ENCODE data around the gene PFAS.

PFAS gene

DNA sequence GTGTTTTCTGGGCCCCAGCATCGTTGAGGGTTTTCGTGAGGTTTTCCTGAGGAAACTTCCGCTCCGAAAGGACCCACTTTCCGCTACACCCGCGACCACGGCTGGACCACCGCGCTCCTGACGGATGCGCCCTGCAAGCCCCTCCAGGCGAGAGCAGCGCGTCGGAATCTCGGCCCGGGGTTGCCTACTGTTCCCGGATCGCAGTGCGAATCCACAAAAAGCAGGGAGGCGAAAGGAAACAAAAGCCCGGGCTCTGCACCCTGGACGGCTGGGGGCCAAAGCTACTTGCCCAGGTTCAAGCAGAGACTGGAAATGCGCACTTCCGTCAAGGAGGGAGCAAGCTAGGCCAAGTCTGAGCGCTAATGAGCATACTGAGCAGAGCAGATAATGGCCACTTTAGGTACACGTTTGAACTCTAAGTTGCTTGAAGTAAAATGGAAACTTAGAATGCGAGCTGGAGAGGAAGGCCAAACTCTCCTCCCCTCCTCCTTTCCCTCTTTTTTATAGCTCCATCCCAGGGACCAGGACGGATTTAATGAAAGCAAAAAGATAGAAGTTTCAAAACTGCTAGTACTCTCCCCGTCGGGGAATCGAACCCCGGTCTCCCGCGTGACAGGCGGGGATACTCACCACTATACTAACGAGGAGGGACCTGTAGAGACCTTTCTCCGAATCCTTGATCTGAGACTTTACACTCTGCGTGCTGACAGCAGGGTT lies 27.3 kb upstream of the PFAS start:
- no peaks in the 10 kb centered on the region for H3K9me3 ChIP-seq (ENCODE audit: control insufficient read depth, low read length)
- peak; percentile 90 for DNase-seq (ENCODE audit: low read depth)
- H3K27me3 ChIP-seq (replicated peaks; ENCODE audit: control insufficient read depth, insufficient read depth, low read length) = no peaks in the 10 kb centered on the region
- no peaks in the 10 kb centered on the region for H3K36me3 ChIP-seq (ENCODE audit: control insufficient read depth, insufficient read depth, low read length, severe bottlenecking)
- H3K9ac ChIP-seq (ENCODE audit: low read length) = peak overlapping the region; percentile 97
- peaks cover 15% of the 10 kb centered on the region for H3K4me1 ChIP-seq (ENCODE audit: control insufficient read depth, insufficient read depth, low read length)
- H3K4me3 ChIP-seq (ENCODE audit: low read length) = peak overlapping the region; percentile 90

DNA sequence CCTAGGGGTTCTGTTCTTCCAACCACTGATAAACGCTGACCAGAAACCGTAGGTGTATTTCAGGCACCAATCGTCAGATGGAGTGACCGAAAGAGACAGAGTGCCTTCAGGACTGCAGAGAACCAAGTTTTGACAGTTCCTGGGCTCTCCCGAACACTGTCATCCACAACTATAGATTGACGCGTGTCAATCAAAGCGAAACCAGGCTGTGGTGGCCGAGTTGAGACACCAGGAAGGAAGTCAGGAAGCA lies 26.8 kb upstream of the PFAS start:
- Histone ChIP-seq H3K9ac (ENCODE audit: low read length) (peak overlapping the region; percentile 97), H3K9me3 (ENCODE audit: control insufficient read depth, low read length) (no peaks in the 10 kb centered on the region), H3K36me3 (ENCODE audit: control insufficient read depth, insufficient read depth, low read length, severe bottlenecking) (no peaks in the 10 kb centered on the region), H3K27me3 (replicated peaks; ENCODE audit: control insufficient read depth, insufficient read depth, low read length) (no peaks in the 10 kb centered on the region), H3K4me1 (ENCODE audit: control insufficient read depth, insufficient read depth, low read length) (peaks cover 19% of the 10 kb centered on the region), H3K4me3 (ENCODE audit: low read length) (peak overlapping the region; percentile 90)
- no peak for DNase-seq (ENCODE audit: low read depth)

DNA sequence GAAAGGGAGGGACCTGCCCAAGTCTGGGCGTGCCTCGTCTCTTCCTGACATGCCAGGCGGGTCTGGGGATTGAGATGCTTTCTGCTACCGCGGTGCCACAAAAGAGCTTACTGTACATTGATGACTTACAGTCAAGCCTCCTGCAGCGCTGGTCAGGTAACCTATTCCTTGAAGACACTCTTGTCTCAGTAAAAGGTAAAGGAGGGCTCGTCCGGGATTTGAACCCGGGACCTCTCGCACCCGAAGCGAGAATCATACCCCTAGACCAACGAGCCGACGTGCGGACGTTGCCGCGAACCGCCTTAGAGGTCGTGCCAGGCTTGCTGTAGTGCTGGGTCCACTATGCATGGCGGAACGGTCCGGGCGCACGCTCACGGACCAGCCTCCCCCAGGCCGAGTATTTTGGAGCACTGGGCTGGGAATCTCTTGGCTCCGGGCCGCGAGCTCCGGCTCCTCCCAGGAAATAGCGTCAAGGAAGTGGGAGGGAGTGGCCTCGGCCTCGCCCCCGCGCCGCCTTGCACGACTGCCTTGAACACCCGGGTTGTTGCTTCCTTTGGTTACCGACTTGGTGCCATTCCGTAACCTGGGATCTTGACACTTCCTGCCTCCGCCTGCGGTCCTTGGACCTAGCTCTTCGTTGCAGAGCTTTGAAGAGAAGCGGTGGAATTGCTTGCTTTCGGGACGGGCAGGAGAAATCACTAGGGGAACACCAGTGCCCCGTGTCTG lies 26.3 kb upstream of the PFAS start:
- DNase-seq (ENCODE audit: low read depth) = peak; percentile 95
- Histone ChIP-seq H3K36me3 (ENCODE audit: control insufficient read depth, insufficient read depth, low read length, severe bottlenecking) (no peaks in the 10 kb centered on the region), H3K4me3 (ENCODE audit: low read length) (peak overlapping the region; percentile 90), H3K9me3 (ENCODE audit: control insufficient read depth, low read length) (no peaks in the 10 kb centered on the region), H3K27me3 (replicated peaks; ENCODE audit: control insufficient read depth, insufficient read depth, low read length) (no peaks in the 10 kb centered on the region), H3K9ac (ENCODE audit: low read length) (peak overlapping the region; percentile 97), H3K4me1 (ENCODE audit: control insufficient read depth, insufficient read depth, low read length) (peaks cover 19% of the 10 kb centered on the region)

GRCh38 chr17:8223356-8224126 lies 25.5 kb upstream of the PFAS start:
- Histone ChIP-seq H3K27me3 (replicated peaks; ENCODE audit: control insufficient read depth, insufficient read depth, low read length) (no peaks in the 10 kb centered on the region), H3K9me3 (ENCODE audit: control insufficient read depth, low read length) (no peaks in the 10 kb centered on the region), H3K36me3 (ENCODE audit: control insufficient read depth, insufficient read depth, low read length, severe bottlenecking) (peaks cover under 1% of the 10 kb centered on the region), H3K4me1 (ENCODE audit: control insufficient read depth, insufficient read depth, low read length) (peaks cover 19% of the 10 kb centered on the region), H3K4me3 (ENCODE audit: low read length) (peak overlapping the region; percentile 90), H3K9ac (ENCODE audit: low read length) (peak overlapping the region; percentile 97)
- peak; percentile 65 for DNase-seq (ENCODE audit: low read depth)

- Histone ChIP-seq H3K4me3 (ENCODE audit: low read length) (no peak overlapping the region), H3K27me3 (replicated peaks; ENCODE audit: control insufficient read depth, insufficient read depth, low read length) (no peaks in the 10 kb centered on the region), H3K9me3 (ENCODE audit: control insufficient read depth, low read length) (no peaks in the 10 kb centered on the region), H3K36me3 (ENCODE audit: control insufficient read depth, insufficient read depth, low read length, severe bottlenecking) (peaks cover 16% of the 10 kb centered on the region), H3K4me1 (ENCODE audit: control insufficient read depth, insufficient read depth, low read length) (peaks cover 19% of the 10 kb centered on the region), H3K9ac (ENCODE audit: low read length) (no peak overlapping the region)
- DNase-seq (ENCODE audit: low read depth) = no peak
Observed at GRCh38 chr17:8224891-8225812, 23.9 kb upstream of the PFAS start.

GRCh38 chr17:8225813-8226535 lies 23.1 kb upstream of the PFAS start:
- Histone ChIP-seq H3K4me3 (ENCODE audit: low read length) (peak overlapping the region; percentile 76), H3K9me3 (ENCODE audit: control insufficient read depth, low read length) (no peaks in the 10 kb centered on the region), H3K36me3 (ENCODE audit: control insufficient read depth, insufficient read depth, low read length, severe bottlenecking) (peaks cover 20% of the 10 kb centered on the region), H3K4me1 (ENCODE audit: control insufficient read depth, insufficient read depth, low read length) (peaks cover 19% of the 10 kb centered on the region), H3K9ac (ENCODE audit: low read length) (peak overlapping the region; percentile 79), H3K27me3 (replicated peaks; ENCODE audit: control insufficient read depth, insufficient read depth, low read length) (no peaks in the 10 kb centered on the region)
- peak; percentile 91 for DNase-seq (ENCODE audit: low read depth)

- DNase-seq (ENCODE audit: low read depth) = peak; percentile 95
Observed at GRCh38 chr17:8226536-8227237, 22.4 kb upstream of the PFAS start.

DNA sequence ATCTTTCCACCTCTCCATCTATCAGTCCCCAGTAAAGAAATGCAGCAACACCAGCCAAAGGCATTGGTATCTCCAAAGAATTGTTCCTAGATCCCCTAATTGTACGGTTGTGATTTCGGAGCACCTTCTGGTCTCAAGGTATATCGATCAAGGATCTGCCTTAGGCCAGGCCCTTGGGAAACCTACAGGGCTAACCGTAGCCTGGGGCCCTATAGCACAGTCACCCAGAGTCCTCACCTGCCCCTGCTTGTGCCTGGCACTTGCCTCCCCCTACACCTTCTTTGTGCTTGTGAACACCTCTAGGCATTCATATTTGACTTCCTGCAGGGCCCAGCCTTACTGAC lies 21.9 kb upstream of the PFAS start:
- peak overlapping the region; percentile 65 for H3K9ac ChIP-seq (ENCODE audit: low read length)
- no peaks in the 10 kb centered on the region for H3K9me3 ChIP-seq (ENCODE audit: control insufficient read depth, low read length)
- H3K36me3 ChIP-seq (ENCODE audit: control insufficient read depth, insufficient read depth, low read length, severe bottlenecking) = peaks cover 33% of the 10 kb centered on the region
- peak overlapping the region; percentile 60 for H3K4me3 ChIP-seq (ENCODE audit: low read length)
- H3K27me3 ChIP-seq (replicated peaks; ENCODE audit: control insufficient read depth, insufficient read depth, low read length) = no peaks in the 10 kb centered on the region
- peaks cover 15% of the 10 kb centered on the region for H3K4me1 ChIP-seq (ENCODE audit: control insufficient read depth, insufficient read depth, low read length)
- no peak for DNase-seq (ENCODE audit: low read depth)

More at GRCh38 chr17:8226536-8227237, 22.4 kb upstream of the PFAS start:
- no peaks in the 10 kb centered on the region for H3K9me3 ChIP-seq (ENCODE audit: control insufficient read depth, low read length)
- peak overlapping the region; percentile 76 for H3K4me3 ChIP-seq (ENCODE audit: low read length)
- H3K27me3 ChIP-seq (replicated peaks; ENCODE audit: control insufficient read depth, insufficient read depth, low read length) = no peaks in the 10 kb centered on the region
- H3K36me3 ChIP-seq (ENCODE audit: control insufficient read depth, insufficient read depth, low read length, severe bottlenecking) = peaks cover 27% of the 10 kb centered on the region
- peak overlapping the region; percentile 79 for H3K9ac ChIP-seq (ENCODE audit: low read length)
- peaks cover 17% of the 10 kb centered on the region for H3K4me1 ChIP-seq (ENCODE audit: control insufficient read depth, insufficient read depth, low read length)

DNA sequence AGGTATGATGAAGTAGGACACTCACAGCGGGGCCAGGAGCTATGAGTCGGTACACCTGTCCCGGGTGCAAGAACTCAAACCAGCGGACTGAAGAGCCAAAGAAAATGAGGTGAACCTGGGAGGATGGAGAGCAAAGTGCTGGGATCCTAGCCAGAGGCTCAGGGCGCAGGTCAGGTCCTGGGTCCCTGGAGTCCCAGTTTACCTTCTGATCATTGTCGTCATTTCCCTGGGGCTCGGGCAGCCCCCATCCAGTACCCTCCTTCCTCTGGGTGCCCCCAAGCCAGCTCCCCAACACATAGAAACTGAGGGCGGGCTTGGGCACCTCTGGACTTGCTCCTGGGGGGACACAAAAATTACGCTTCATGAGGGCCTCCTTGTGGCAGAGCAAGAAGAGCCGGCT lies 17.4 kb upstream of the PFAS start:
- DNase-seq (ENCODE audit: low read depth) = no peak
- Histone ChIP-seq H3K9me3 (ENCODE audit: control insufficient read depth, low read length) (no peaks in the 10 kb centered on the region), H3K36me3 (ENCODE audit: control insufficient read depth, insufficient read depth, low read length, severe bottlenecking) (peaks cover 61% of the 10 kb centered on the region)

More for the DNA sequence above, 17.4 kb upstream of the PFAS start:
- no peak overlapping the region for H3K4me3 ChIP-seq (ENCODE audit: low read length)
- no peaks in the 10 kb centered on the region for H3K27me3 ChIP-seq (replicated peaks; ENCODE audit: control insufficient read depth, insufficient read depth, low read length)
- no peak overlapping the region for H3K9ac ChIP-seq (ENCODE audit: low read length)
- peaks cover 4% of the 10 kb centered on the region for H3K4me1 ChIP-seq (ENCODE audit: control insufficient read depth, insufficient read depth, low read length)

All from adipocyte (in vitro differentiated cells).